ENCODE results near the gene RNF31. TPM values are rescaled to one million over a fixed set of nuclear protein-coding genes. Genes with fewer than 3 reads are reported as not detected.

RNF31 gene
- total and polyA plus RNA-seq, 2 of the 13 experiments (the other 11 are each of a cell fraction or from before 2014, with no cell fraction given): 48.2 to 86.8 TPM

DNA sequence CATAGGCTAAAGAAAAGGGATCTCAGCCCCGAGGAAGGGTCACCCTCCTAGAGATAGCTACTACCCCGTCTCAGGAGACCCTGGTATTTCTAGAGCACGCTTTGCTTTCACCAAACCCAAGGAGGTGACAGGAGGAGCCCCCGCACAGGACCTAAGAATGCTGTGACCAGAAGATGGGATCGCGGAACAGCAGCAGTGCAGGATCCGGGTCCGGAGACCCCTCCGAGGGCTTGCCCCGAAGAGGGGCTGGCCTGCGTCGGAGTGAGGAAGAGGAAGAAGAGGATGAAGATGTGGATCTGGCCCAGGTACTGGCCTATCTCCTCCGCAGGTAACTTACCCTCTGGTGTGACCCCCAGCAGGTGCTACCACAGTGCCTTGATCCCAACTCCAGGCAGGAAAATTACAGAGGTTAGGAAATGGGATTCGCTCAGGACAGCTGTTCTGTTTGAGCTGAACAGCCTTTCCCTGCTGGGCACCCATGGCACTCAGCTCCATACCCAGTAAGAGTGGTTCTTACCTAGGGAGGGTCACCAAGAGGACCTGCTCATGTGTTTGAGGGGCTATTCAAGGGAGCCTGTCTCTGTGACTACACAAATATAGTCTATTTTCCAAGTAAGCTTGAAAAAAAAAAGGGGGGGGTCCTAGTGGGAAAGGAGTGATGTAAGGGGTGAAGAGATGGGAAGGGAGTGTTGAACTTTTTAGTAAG is 31.7 kb upstream of the RNF31 start (continued):
- TF ChIP-seq ZNF383 (CRISPR knock-in tag; IDR thresholded peaks at IDR 0.05; ENCODE audit: borderline replicate concordance) (no peak), ZBTB7B (CRISPR knock-in tag; IDR thresholded peaks at IDR 0.05) (peak; percentile 21; the same call in 1 of the 2 replicates), XRCC5 (optimal IDR thresholded peaks at IDR 0.05; ENCODE audit: low read length) (no peak), ZNF12 (CRISPR knock-in tag; IDR thresholded peaks at IDR 0.05) (no peak), ZNF143 (CRISPR knock-in tag; IDR thresholded peaks at IDR 0.05) (0 out of 2 replicates have a peak, but pooled peaks have one; percentile 24), ISX (CRISPR knock-in tag; conservative IDR thresholded peaks at IDR 0.05) (no peak; the same call in 1 of the 2 replicates), ZFP36L2 (CRISPR knock-in tag; IDR thresholded peaks at IDR 0.05) (no peak), AGO2 (optimal IDR thresholded peaks at IDR 0.05; ENCODE audit: low read depth, low read length) (no peak), PRMT3 (CRISPR knock-in tag; IDR thresholded peaks at IDR 0.05; ENCODE audit: borderline replicate concordance, low read depth) (no peak), TOE1 (CRISPR knock-in tag; IDR thresholded peaks at IDR 0.05) (no peak; the same call in 1 of the 2 replicates), ZFP82 (CRISPR knock-in tag; IDR thresholded peaks at IDR 0.05; ENCODE audit: borderline replicate concordance) (no peak), ZNF557 (CRISPR knock-in tag; IDR thresholded peaks at IDR 0.05) (peak; percentile 22; the same call in 1 of the 2 replicates), POGZ (CRISPR knock-in tag; IDR thresholded peaks at IDR 0.05) (no peak), MEIS2 (CRISPR knock-in tag; IDR thresholded peaks at IDR 0.05) (peak; percentile 81), TAF1 (CRISPR knock-in tag; IDR thresholded peaks at IDR 0.05) (no peak), ZNF350 (CRISPR knock-in tag; IDR thresholded peaks at IDR 0.05; ENCODE audit: borderline replicate concordance, low read depth) (no peak)
- TF ChIP-seq, protein P1, sequence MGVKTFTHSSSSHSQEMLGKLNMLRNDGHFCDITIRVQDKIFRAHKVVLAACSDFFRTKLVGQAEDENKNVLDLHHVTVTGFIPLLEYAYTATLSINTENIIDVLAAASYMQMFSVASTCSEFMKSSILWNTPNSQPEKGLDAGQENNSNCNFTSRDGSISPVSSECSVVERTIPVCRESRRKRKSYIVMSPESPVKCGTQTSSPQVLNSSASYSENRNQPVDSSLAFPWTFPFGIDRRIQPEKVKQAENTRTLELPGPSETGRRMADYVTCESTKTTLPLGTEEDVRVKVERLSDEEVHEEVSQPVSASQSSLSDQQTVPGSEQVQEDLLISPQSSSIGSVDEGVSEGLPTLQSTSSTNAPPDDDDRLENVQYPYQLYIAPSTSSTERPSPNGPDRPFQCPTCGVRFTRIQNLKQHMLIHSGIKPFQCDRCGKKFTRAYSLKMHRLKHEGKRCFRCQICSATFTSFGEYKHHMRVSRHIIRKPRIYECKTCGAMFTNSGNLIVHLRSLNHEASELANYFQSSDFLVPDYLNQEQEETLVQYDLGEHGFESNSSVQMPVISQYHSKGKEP (CRISPR knock-in tag; IDR thresholded peaks at IDR 0.05): no peak
- TF ChIP-seq, protein P2, sequence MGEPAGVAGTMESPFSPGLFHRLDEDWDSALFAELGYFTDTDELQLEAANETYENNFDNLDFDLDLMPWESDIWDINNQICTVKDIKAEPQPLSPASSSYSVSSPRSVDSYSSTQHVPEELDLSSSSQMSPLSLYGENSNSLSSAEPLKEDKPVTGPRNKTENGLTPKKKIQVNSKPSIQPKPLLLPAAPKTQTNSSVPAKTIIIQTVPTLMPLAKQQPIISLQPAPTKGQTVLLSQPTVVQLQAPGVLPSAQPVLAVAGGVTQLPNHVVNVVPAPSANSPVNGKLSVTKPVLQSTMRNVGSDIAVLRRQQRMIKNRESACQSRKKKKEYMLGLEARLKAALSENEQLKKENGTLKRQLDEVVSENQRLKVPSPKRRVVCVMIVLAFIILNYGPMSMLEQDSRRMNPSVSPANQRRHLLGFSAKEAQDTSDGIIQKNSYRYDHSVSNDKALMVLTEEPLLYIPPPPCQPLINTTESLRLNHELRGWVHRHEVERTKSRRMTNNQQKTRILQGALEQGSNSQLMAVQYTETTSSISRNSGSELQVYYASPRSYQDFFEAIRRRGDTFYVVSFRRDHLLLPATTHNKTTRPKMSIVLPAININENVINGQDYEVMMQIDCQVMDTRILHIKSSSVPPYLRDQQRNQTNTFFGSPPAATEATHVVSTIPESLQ (CRISPR knock-in tag; conservative IDR thresholded peaks at IDR 0.05): no peak
- TF ChIP-seq, protein P3, sequence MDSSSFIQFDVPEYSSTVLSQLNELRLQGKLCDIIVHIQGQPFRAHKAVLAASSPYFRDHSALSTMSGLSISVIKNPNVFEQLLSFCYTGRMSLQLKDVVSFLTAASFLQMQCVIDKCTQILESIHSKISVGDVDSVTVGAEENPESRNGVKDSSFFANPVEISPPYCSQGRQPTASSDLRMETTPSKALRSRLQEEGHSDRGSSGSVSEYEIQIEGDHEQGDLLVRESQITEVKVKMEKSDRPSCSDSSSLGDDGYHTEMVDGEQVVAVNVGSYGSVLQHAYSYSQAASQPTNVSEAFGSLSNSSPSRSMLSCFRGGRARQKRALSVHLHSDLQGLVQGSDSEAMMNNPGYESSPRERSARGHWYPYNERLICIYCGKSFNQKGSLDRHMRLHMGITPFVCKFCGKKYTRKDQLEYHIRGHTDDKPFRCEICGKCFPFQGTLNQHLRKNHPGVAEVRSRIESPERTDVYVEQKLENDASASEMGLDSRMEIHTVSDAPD (CRISPR knock-in tag; IDR thresholded peaks at IDR 0.05): no peak; the same call in 1 of the 2 replicates
- TF ChIP-seq, protein P4, sequence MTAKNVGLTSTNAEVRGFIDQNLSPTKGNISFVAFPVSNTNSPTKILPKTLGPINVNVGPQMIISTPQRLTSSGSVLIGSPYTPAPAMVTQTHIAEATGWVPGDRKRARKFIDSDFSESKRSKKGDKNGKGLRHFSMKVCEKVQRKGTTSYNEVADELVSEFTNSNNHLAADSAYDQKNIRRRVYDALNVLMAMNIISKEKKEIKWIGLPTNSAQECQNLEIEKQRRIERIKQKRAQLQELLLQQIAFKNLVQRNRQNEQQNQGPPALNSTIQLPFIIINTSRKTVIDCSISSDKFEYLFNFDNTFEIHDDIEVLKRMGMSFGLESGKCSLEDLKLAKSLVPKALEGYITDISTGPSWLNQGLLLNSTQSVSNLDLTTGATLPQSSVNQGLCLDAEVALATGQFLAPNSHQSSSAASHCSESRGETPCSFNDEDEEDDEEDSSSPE (CRISPR knock-in tag; IDR thresholded peaks at IDR 0.05): no peak
- TF ChIP-seq, protein P5, sequence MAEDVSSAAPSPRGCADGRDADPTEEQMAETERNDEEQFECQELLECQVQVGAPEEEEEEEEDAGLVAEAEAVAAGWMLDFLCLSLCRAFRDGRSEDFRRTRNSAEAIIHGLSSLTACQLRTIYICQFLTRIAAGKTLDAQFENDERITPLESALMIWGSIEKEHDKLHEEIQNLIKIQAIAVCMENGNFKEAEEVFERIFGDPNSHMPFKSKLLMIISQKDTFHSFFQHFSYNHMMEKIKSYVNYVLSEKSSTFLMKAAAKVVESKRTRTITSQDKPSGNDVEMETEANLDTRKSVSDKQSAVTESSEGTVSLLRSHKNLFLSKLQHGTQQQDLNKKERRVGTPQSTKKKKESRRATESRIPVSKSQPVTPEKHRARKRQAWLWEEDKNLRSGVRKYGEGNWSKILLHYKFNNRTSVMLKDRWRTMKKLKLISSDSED (CRISPR knock-in tag; IDR thresholded peaks at IDR 0.05): no peak
- TF ChIP-seq, protein P6, sequence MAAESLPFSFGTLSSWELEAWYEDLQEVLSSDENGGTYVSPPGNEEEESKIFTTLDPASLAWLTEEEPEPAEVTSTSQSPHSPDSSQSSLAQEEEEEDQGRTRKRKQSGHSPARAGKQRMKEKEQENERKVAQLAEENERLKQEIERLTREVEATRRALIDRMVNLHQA (CRISPR knock-in tag; IDR thresholded peaks at IDR 0.05): peak; percentile 33; the same call in 1 of the 2 replicates

Measured in HepG2 (cell line).